HUDEP-2 (cell line): ENCODE measurements around the gene SLC25A29.
"Not testable (repeated sequence)": the region's sequence is repeated elsewhere in the genome, so short reads cannot be mapped to it uniquely, and the experiment has no call there.

Experiments used
- DNase-seq, 76 experiments: peaks; one replicate each; lab custom pipeline; 2025; ENCODE audit not compliant: unreplicated experiment in 76 of 76; lab: John Stamatoyannopoulos, UW

Gene SLC25A29

GRCh38 chr14:100294963-100295330 is 11.3 kb downstream of the SLC25A29 start:
- no peak for DNase-seq

- DNase-seq = no peak
These were observed 11.9 kb downstream of the SLC25A29 start for GRCh38 chr14:100294213-100294962.

- no peak for DNase-seq
These were observed 12.6 kb downstream of the SLC25A29 start for GRCh38 chr14:100293497-100294212.

GRCh38 chr14:100292776-100293461 is 13.3 kb downstream of the SLC25A29 start:
- no peak for DNase-seq

- DNase-seq = no peak
These were observed 13.9 kb downstream of the SLC25A29 start for GRCh38 chr14:100292301-100292775.

- no peak for DNase-seq
These were observed 14.8 kb downstream of the SLC25A29 start for GRCh38 chr14:100291305-100292075.

GRCh38 chr14:100290607-100291304 is 15.5 kb downstream of the SLC25A29 start:
- no peak for DNase-seq

- no peak for DNase-seq
These were observed 16.2 kb downstream of the SLC25A29 start for GRCh38 chr14:100289916-100290606.

- DNase-seq = no peak
These were observed 17.7 kb downstream of the SLC25A29 start for GRCh38 chr14:100288382-100289185.

- DNase-seq = not testable (repeated sequence)
These were observed 18.3 kb downstream of the SLC25A29 start for GRCh38 chr14:100287998-100288295.

GRCh38 chr14:100287202-100287997 is 18.8 kb downstream of the SLC25A29 start:
- no peak for DNase-seq

GRCh38 chr14:100286484-100287191 is 19.6 kb downstream of the SLC25A29 start:
- DNase-seq = no peak

GRCh38 chr14:100285913-100286400 is 20.3 kb downstream of the SLC25A29 start:
- no peak for DNase-seq

- DNase-seq = peak in 66 of 76 experiments; percentile 9 to 80 (median 60)
These were observed 21.0 kb downstream of the SLC25A29 start for GRCh38 chr14:100285021-100285912.

- no peak for DNase-seq
These were observed 22.0 kb downstream of the SLC25A29 start for GRCh38 chr14:100283984-100284881.
